ENCODE results near the gene EYS. TPM values are rescaled to one million over a fixed set of nuclear protein-coding genes. Genes with fewer than 3 reads are reported as not detected.

The EYS gene
- total RNA-seq, 5 donors from 2014 or later (not counting 1 experiment from before 2014, with no cell fraction given) = not detected

- Histone ChIP-seq H3K9me3 (no peaks in the 10 kb centered on the region), H3K4me3 (ENCODE audit: control insufficient read depth in 1 of 2, extremely low read depth in 1 of 2, low read length in 1 of 2) (no peak overlapping the region), H3K36me3 (ENCODE audit: control insufficient read depth in 2 of 2, extremely low read depth in 1 of 2, insufficient read depth in 1 of 2, low read length in 1 of 2) (no peaks in the 10 kb centered on the region), H3K27me3 (replicated peaks in 1 of 2; ENCODE audit: control insufficient read depth in 2 of 2, extremely low read depth in 1 of 2, insufficient read depth in 2 of 2, low read length in 1 of 2) (no peaks in the 10 kb centered on the region), H3K27ac (ENCODE audit: low read length) (no peak overlapping the region), H3K4me1 (ENCODE audit: control insufficient read depth in 1 of 2, extremely low read depth in 1 of 2, insufficient read depth in 2 of 2, low read length in 2 of 2) (no peaks in the 10 kb centered on the region)
- Mint-ChIP-seq H3K27me3 (no peaks in the 10 kb centered on the region), H3K36me3 (no peaks in the 10 kb centered on the region), H3K9me3 (peaks cover 2 to 16% (median 13%) of the 10 kb centered on the region in 3 donors), H3K27ac (no peak overlapping the region), H3K4me1 (no peaks in the 10 kb centered on the region), H3K4me3 (no peak overlapping the region)
- no peak for DNase-seq
- WGBS (ENCODE audit: insufficient coverage) = no CpG with 5 or more reads among the region's 2 CpGs
- CTCF ChIA-PET = no interaction called here
- POLR2A ChIA-PET = no interaction called here
- no peak for ATAC-seq (replicated peaks in 1 of 4)
Observed at GRCh38 chr6:65289491-65289890, 417.5 kb downstream of the EYS start.

GRCh38 chr6:65285275-65285674 lies 421.8 kb downstream of the EYS start:
- ATAC-seq (replicated peaks in 1 of 4) (no peak), DNase-seq (no peak)
- Mint-ChIP-seq H3K4me1 (no peaks in the 10 kb centered on the region), H3K9me3 (peaks cover 0 to 4% (median 0%) of the 10 kb centered on the region in 3 donors), H3K27me3 (no peaks in the 10 kb centered on the region), H3K4me3 (no peak overlapping the region), H3K36me3 (no peaks in the 10 kb centered on the region), H3K27ac (no peak overlapping the region)
- Histone ChIP-seq H3K36me3 (ENCODE audit: control insufficient read depth in 2 of 2, extremely low read depth in 1 of 2, insufficient read depth in 1 of 2, low read length in 1 of 2) (no peaks in the 10 kb centered on the region), H3K27ac (ENCODE audit: low read length) (no peak overlapping the region), H3K4me3 (ENCODE audit: control insufficient read depth in 1 of 2, extremely low read depth in 1 of 2, low read length in 1 of 2) (no peak overlapping the region), H3K9me3 (no peaks in the 10 kb centered on the region), H3K27me3 (replicated peaks in 1 of 2; ENCODE audit: control insufficient read depth in 2 of 2, extremely low read depth in 1 of 2, insufficient read depth in 2 of 2, low read length in 1 of 2) (no peaks in the 10 kb centered on the region), H3K4me1 (ENCODE audit: control insufficient read depth in 1 of 2, extremely low read depth in 1 of 2, insufficient read depth in 2 of 2, low read length in 2 of 2) (no peaks in the 10 kb centered on the region)
- ChIA-PET POLR2A (no interaction called here), CTCF (no interaction called here)

- no peaks in the 10 kb centered on the region for H3K4me1 ChIP-seq (ENCODE audit: control insufficient read depth in 1 of 2, extremely low read depth in 1 of 2, insufficient read depth in 2 of 2, low read length in 2 of 2)
- Mint-ChIP-seq H3K4me1 (no peaks in the 10 kb centered on the region), H3K27ac (no peak overlapping the region), H3K36me3 (no peaks in the 10 kb centered on the region), H3K27me3 (no peaks in the 10 kb centered on the region), H3K4me3 (no peak overlapping the region), H3K9me3 (peaks cover 5 to 20% (median 11%) of the 10 kb centered on the region in 3 donors)
- no peak overlapping the region for H3K27ac ChIP-seq (ENCODE audit: low read length)
- DNase-seq (no peak), ATAC-seq (replicated peaks in 1 of 4) (no peak)
- H3K27me3 ChIP-seq (replicated peaks in 1 of 2; ENCODE audit: control insufficient read depth in 2 of 2, extremely low read depth in 1 of 2, insufficient read depth in 2 of 2, low read length in 1 of 2) = no peaks in the 10 kb centered on the region
- ChIA-PET CTCF (no interaction called here), POLR2A (no interaction called here)
- no CpG with 5 or more reads among the region's 3 CpGs for WGBS (ENCODE audit: insufficient coverage)
- no peaks in the 10 kb centered on the region for H3K36me3 ChIP-seq (ENCODE audit: control insufficient read depth in 2 of 2, extremely low read depth in 1 of 2, insufficient read depth in 1 of 2, low read length in 1 of 2)
- H3K4me3 ChIP-seq (ENCODE audit: control insufficient read depth in 1 of 2, extremely low read depth in 1 of 2, low read length in 1 of 2) = no peak overlapping the region
- H3K9me3 ChIP-seq = no peaks in the 10 kb centered on the region
Observed at GRCh38 chr6:65280060-65280459, 427.0 kb downstream of the EYS start.

GRCh38 chr6:65262241-65262640 lies 444.8 kb downstream of the EYS start:
- ChIA-PET CTCF (no interaction called here), POLR2A (no interaction called here)
- Mint-ChIP-seq H3K4me1 (no peaks in the 10 kb centered on the region), H3K36me3 (no peaks in the 10 kb centered on the region), H3K4me3 (no peak overlapping the region), H3K27ac (no peak overlapping the region), H3K9me3 (peaks cover 6 to 21% (median 21%) of the 10 kb centered on the region in 3 donors), H3K27me3 (no peaks in the 10 kb centered on the region)
- Histone ChIP-seq H3K27ac (ENCODE audit: low read length) (no peak overlapping the region), H3K9me3 (no peaks in the 10 kb centered on the region), H3K27me3 (replicated peaks in 1 of 2; ENCODE audit: control insufficient read depth in 2 of 2, extremely low read depth in 1 of 2, insufficient read depth in 2 of 2, low read length in 1 of 2) (no peaks in the 10 kb centered on the region), H3K4me1 (ENCODE audit: control insufficient read depth in 1 of 2, extremely low read depth in 1 of 2, insufficient read depth in 2 of 2, low read length in 2 of 2) (no peaks in the 10 kb centered on the region), H3K4me3 (ENCODE audit: control insufficient read depth in 1 of 2, extremely low read depth in 1 of 2, low read length in 1 of 2) (no peak overlapping the region), H3K36me3 (ENCODE audit: control insufficient read depth in 2 of 2, extremely low read depth in 1 of 2, insufficient read depth in 1 of 2, low read length in 1 of 2) (no peaks in the 10 kb centered on the region)
- ATAC-seq (replicated peaks in 1 of 4) = no peak
- no peak for DNase-seq
- no CpG with 5 or more reads among the region's 3 CpGs for WGBS (ENCODE audit: insufficient coverage)

GRCh38 chr6:65259982-65260381 lies 447.0 kb downstream of the EYS start:
- no peaks in the 10 kb centered on the region for H3K27me3 Mint-ChIP-seq
- DNase-seq = no peak
- no CpG with 5 or more reads among the region's 5 CpGs for WGBS (ENCODE audit: insufficient coverage)

GRCh38 chr6:65259059-65259458 lies 448.0 kb downstream of the EYS start:
- Histone ChIP-seq H3K4me1 (ENCODE audit: control insufficient read depth in 1 of 2, extremely low read depth in 1 of 2, insufficient read depth in 2 of 2, low read length in 2 of 2) (no peaks in the 10 kb centered on the region), H3K27me3 (replicated peaks in 1 of 2; ENCODE audit: control insufficient read depth in 2 of 2, extremely low read depth in 1 of 2, insufficient read depth in 2 of 2, low read length in 1 of 2) (no peaks in the 10 kb centered on the region), H3K4me3 (ENCODE audit: control insufficient read depth in 1 of 2, extremely low read depth in 1 of 2, low read length in 1 of 2) (no peak overlapping the region), H3K27ac (ENCODE audit: low read length) (no peak overlapping the region), H3K9me3 (no peaks in the 10 kb centered on the region), H3K36me3 (ENCODE audit: control insufficient read depth in 2 of 2, extremely low read depth in 1 of 2, insufficient read depth in 1 of 2, low read length in 1 of 2) (no peaks in the 10 kb centered on the region)
- DNase-seq (no peak), ATAC-seq (replicated peaks in 1 of 4) (no peak)
- H3K27ac Mint-ChIP-seq = no peak overlapping the region
- whole genome bisulfite sequencing (ENCODE audit: insufficient coverage) = no CpG with 5 or more reads among the region's 1 CpG
- H3K36me3 Mint-ChIP-seq = no peaks in the 10 kb centered on the region
- CTCF ChIA-PET = no interaction called here
- H3K4me3 Mint-ChIP-seq = no peak overlapping the region
- POLR2A ChIA-PET = no interaction called here
- H3K9me3 Mint-ChIP-seq = peaks cover 6 to 24% (median 17%) of the 10 kb centered on the region in 3 donors
- no peaks in the 10 kb centered on the region for H3K4me1 Mint-ChIP-seq
- no peaks in the 10 kb centered on the region for H3K27me3 Mint-ChIP-seq

More at GRCh38 chr6:65259982-65260381, 447.0 kb downstream of the EYS start:
- H3K9me3 ChIP-seq = no peaks in the 10 kb centered on the region
- Mint-ChIP-seq H3K4me3 (no peak overlapping the region), H3K9me3 (peaks cover 6 to 22% (median 17%) of the 10 kb centered on the region in 3 donors), H3K36me3 (no peaks in the 10 kb centered on the region), H3K4me1 (no peaks in the 10 kb centered on the region), H3K27ac (no peak overlapping the region)
- H3K27me3 ChIP-seq (replicated peaks in 1 of 2; ENCODE audit: control insufficient read depth in 2 of 2, extremely low read depth in 1 of 2, insufficient read depth in 2 of 2, low read length in 1 of 2) = no peaks in the 10 kb centered on the region
- no peaks in the 10 kb centered on the region for H3K36me3 ChIP-seq (ENCODE audit: control insufficient read depth in 2 of 2, extremely low read depth in 1 of 2, insufficient read depth in 1 of 2, low read length in 1 of 2)
- ChIA-PET CTCF (no interaction called here), POLR2A (no interaction called here)
- ATAC-seq (replicated peaks in 1 of 4) = no peak
- no peak overlapping the region for H3K4me3 ChIP-seq (ENCODE audit: control insufficient read depth in 1 of 2, extremely low read depth in 1 of 2, low read length in 1 of 2)
- H3K27ac ChIP-seq (ENCODE audit: low read length) = no peak overlapping the region
- H3K4me1 ChIP-seq (ENCODE audit: control insufficient read depth in 1 of 2, extremely low read depth in 1 of 2, insufficient read depth in 2 of 2, low read length in 2 of 2) = no peaks in the 10 kb centered on the region

- no peaks in the 10 kb centered on the region for H3K27me3 Mint-ChIP-seq
- Histone ChIP-seq H3K27me3 (replicated peaks in 1 of 2; ENCODE audit: control insufficient read depth in 2 of 2, extremely low read depth in 1 of 2, insufficient read depth in 2 of 2, low read length in 1 of 2) (no peaks in the 10 kb centered on the region), H3K36me3 (ENCODE audit: control insufficient read depth in 2 of 2, extremely low read depth in 1 of 2, insufficient read depth in 1 of 2, low read length in 1 of 2) (no peaks in the 10 kb centered on the region), H3K9me3 (no peaks in the 10 kb centered on the region), H3K4me1 (ENCODE audit: control insufficient read depth in 1 of 2, extremely low read depth in 1 of 2, insufficient read depth in 2 of 2, low read length in 2 of 2) (no peaks in the 10 kb centered on the region), H3K27ac (ENCODE audit: low read length) (no peak overlapping the region), H3K4me3 (ENCODE audit: control insufficient read depth in 1 of 2, extremely low read depth in 1 of 2, low read length in 1 of 2) (no peak overlapping the region)
- ChIA-PET POLR2A (no interaction called here), CTCF (interaction anchor here in 1 of 2 donors (0.6 kb wide), 1 partner anchor 88 kb away, joined by 3 read pairs; no protein-coding TSS in a partner anchor)
- H3K4me3 Mint-ChIP-seq = no peak overlapping the region
- ATAC-seq (replicated peaks in 1 of 4) = no peak
- DNase-seq = no peak
- H3K9me3 Mint-ChIP-seq = peaks cover 4 to 11% (median 5%) of the 10 kb centered on the region in 3 donors
- H3K36me3 Mint-ChIP-seq = no peaks in the 10 kb centered on the region
- no CpG with 5 or more reads among the region's 1 CpG for WGBS (ENCODE audit: insufficient coverage)
- H3K27ac Mint-ChIP-seq = no peak overlapping the region
- no peaks in the 10 kb centered on the region for H3K4me1 Mint-ChIP-seq
Observed at GRCh38 chr6:65253041-65253440, 454.0 kb downstream of the EYS start.
